GM21390 (cell line): ENCODE measurements around the gene ZFTA.
"Not testable (repeated sequence)": the region's sequence is repeated elsewhere in the genome, so short reads cannot be mapped to it uniquely, and the experiment has no call there.

Experiments used
- ATAC-seq: cut with Tn5 transposase; IDR thresholded peaks from one replicate; pipeline ENCODE4 v1.9.1; 2021; ENCODE audit not compliant: unreplicated experiment

Gene ZFTA

GRCh38 chr11:63779039-63779438 is 10.5 kb upstream of the ZFTA start:
- no peak for ATAC-seq

- ATAC-seq = no peak
Measured at GRCh38 chr11:63775191-63775590, 6.6 kb upstream of the ZFTA start.

GRCh38 chr11:63771741-63772318 is 3.3 kb upstream of the ZFTA start:
- ATAC-seq = not testable (repeated sequence)

- no peak for ATAC-seq
Measured at GRCh38 chr11:63770763-63771162, 2.2 kb upstream of the ZFTA start.

- ATAC-seq = no peak
Measured at GRCh38 chr11:63769714-63770455, 1.3 kb upstream of the ZFTA start.

GRCh38 chr11:63769042-63769713 is 603 bp upstream of the ZFTA start:
- ATAC-seq = peak; percentile 33

- ATAC-seq = peak; percentile 29
Measured at GRCh38 chr11:63767565-63768236, 874 bp downstream of the ZFTA start.

- ATAC-seq = no peak
Measured at GRCh38 chr11:63767267-63767564, 1.4 kb downstream of the ZFTA start.

- no peak for ATAC-seq
Measured at GRCh38 chr11:63766531-63767235, 1.9 kb downstream of the ZFTA start.

GRCh38 chr11:63765688-63766241 is 2.8 kb downstream of the ZFTA start:
- ATAC-seq = no peak

GRCh38 chr11:63764679-63765647 is 3.6 kb downstream of the ZFTA start:
- no peak for ATAC-seq

GRCh38 chr11:63764340-63764678 is 4.3 kb downstream of the ZFTA start:
- ATAC-seq = no peak

- ATAC-seq = no peak
Measured at GRCh38 chr11:63763496-63764339, 4.9 kb downstream of the ZFTA start.

GRCh38 chr11:63762654-63763495 is 5.7 kb downstream of the ZFTA start:
- ATAC-seq = no peak

GRCh38 chr11:63761931-63762653 is 6.5 kb downstream of the ZFTA start:
- no peak for ATAC-seq

- ATAC-seq = no peak
Measured at GRCh38 chr11:63761188-63761587, 7.4 kb downstream of the ZFTA start.

GRCh38 chr11:63760487-63761079 is 8.0 kb downstream of the ZFTA start:
- no peak for ATAC-seq
